ENCODE measurements around the gene USP22.
"Not testable (repeated sequence)": the region's sequence is repeated elsewhere in the genome, so short reads cannot be mapped to it uniquely, and the experiment has no call there.

USP22 gene

DNA sequence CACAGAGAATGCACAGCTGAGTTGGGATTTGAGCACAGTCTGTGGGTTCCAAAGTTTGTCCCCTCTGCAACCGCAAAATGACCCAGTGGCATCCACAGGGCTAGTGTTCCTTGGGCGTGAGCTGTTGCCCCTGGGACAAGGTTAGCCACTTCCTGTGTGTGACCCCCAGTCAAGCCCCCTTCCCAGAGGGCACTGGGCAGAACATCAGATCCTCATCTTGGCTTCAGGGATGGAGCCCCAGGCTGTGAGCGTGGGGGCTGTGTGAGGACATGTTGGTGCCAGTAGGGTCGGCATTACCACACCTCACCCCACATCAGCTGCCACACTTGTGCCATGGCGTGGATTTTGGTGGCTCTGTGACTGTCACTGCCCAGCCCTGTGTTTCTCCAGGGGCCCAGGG is 55.3 kb downstream of the USP22 start:
- DNase-seq (ENCODE audit: low read depth) = no peak

DNA sequence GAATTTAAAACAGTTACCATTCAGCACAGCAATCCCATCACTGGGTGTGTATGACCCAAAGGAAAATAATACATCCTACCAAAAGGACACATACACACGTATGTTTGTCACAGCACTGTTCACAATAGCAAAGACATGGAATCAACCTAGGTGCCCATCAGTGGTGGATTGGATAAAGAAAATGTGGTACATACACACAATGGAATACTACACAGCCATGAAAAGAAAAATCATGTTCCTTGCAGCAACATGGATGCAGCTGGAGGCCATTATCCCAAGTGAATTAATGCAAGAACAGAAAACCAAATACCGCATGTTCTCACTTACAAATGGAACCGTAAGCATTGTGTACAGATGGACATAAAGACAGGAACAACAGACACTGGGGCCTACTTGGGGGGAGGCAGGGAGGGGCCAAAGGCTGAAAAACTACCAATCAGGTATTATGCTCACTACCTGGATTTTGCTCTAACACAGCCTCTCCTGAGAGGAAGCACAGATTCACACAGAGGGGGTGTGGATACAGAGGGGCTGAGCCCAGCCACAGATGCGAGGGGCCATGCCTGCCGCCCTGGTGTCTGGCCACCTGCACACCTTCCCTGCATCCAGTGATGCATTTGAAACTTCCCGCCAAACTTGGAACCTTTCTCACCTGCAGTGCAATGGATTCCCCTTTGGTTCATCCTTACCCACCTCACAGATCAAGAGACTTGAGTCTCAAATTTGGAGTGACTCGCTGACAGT is 55.9 kb downstream of the USP22 start:
- no peak for DNase-seq (ENCODE audit: low read depth)

DNA sequence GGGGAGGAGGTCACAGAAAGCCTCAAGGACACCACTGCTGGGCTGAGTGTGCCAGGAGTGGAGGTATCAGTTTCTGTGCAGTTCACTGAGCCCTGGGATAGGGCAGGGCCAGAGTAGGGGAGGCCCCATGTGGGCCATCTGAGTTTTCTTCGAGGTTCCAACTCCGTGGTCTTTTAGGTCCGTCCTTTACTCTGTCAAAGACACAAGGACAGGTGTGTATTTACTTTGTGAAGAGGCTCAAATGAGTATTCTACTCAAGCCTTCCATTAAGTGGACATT is 59.5 kb downstream of the USP22 start:
- DNase-seq (ENCODE audit: low read depth) = no peak

DNA sequence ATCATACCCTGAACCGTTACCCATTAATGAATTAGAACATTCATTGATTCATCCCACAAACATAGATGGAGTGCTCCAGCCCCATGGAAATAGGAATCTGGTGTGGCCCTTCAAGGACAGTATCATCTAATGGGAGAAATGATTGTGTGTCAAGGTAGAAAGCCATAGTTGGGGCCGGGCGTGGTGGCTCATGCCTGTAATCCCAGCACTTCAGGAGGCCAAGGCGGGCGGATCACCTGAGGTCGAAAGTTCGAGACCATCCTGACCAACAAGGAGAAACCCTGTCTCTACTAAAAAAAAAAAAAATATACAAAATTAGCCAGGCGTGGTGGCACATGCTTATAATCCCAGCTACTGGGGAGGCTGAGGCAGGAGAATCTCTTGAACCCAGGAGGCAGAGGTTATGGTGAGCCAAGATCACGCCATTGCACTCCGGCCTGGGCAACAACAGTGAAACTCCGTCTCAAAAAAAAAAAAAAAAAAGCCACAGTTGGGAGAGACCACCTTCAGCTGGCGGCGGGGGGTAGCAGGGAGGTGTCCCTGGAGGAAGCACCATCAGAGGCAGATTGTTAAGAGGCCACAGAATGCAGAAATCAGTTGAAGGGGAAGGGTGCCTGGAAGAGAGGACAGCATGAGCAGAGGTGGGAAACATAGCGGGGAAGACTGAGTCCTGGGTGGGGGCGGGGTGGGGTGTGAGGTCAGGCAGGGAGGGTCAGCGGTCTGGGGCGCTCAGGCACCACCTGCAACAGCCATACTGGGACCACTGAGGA is 60.0 kb downstream of the USP22 start:
- no peak for DNase-seq (ENCODE audit: low read depth)

DNA sequence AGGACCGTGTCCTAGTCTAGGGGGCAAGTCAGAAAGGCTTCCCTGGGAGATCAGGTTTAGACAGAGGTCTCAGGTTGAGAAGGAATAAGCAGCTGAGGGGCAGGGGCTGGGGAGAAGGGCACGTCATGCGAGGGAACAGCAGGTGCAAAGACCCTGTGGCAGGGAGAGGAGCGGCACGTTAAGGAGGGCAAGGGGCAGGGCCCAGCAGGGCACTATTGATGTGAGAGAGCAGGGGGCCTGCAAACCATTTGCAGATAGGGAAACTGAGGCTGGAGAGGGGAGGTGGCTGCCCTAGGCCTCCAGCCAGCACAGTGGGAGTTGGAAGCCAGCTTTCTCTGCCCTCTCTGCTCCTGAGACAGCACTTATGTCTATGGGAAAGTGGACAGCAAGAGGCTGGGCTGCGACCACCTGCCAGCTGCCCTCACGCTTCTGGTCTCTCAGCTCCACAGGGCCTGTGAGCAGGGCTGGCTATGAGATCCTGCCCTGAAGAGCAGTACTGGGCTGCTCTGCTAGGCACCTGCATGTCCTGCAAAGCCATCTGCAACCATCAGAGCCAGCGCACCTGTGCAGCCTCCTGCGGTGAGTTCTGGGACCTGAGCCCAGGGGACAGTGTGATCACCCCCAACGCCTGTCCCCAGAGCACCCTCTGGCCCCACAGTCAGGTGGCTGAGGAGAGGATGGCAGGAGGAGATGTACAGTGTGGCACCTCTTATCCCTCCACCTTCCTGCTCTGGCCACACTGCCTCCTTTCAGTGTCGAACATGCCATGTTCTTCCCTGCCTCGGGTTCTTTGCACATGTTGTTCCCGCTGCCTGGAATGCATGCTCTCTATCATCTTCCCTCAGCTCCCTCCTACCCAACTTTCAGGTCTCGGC is 61.5 kb downstream of the USP22 start:
- no peak for DNase-seq (ENCODE audit: low read depth)

DNA sequence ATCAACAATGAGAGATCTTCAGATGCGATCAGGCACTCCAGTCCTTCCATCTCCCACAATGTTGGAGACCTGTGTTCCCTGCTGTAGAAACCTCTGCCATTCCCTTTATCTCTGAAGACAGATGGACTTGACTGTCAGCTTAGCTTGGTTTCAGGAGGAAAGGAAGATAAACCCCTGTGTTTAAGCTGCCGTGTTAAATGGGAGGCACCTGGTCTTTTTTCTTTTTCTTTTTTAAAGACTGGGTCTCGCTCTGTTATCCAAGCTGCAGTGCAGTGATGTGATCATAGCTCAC is 63.1 kb downstream of the USP22 start:
- DNase-seq (ENCODE audit: low read depth) = no peak

DNA sequence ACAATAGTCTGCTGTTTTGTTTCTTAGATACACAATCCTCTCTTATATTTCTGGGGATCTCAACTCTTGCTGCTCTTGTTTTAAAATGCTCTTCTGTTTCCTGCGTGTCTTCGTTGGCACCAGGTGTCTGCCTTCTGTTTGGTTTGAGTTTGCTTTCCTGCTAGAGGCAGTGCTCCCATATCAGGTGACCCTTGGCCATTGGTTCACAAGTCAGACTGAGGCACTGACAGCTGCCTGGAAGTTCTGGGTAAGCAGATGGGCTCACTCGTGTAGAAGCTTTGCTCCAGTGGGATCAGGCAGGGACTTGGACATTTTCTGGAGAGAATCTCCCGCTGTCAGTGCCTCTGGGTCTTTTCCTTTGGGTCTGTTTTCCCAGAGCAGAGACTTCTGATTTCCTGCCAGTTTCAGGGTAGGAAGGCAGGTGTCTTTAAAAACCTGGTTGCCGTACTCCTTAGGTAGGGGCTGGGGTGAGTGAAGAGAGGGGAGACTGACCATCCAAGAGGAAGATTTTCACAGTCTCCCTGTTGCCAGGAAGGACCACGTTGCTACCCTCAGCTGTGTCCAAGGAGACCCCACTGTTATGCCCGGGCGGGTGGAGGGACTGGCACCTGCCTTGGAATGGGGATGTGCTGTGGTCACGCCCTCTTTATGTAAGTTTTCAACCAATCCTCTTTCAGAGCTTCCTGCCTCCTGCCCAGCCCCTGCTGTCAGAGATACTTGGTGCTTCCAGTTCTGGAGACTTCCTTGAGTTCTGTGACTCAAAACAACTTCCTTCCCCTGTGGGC is 63.6 kb downstream of the USP22 start:
- DNase-seq (ENCODE audit: low read depth) = not testable (repeated sequence)

DNA sequence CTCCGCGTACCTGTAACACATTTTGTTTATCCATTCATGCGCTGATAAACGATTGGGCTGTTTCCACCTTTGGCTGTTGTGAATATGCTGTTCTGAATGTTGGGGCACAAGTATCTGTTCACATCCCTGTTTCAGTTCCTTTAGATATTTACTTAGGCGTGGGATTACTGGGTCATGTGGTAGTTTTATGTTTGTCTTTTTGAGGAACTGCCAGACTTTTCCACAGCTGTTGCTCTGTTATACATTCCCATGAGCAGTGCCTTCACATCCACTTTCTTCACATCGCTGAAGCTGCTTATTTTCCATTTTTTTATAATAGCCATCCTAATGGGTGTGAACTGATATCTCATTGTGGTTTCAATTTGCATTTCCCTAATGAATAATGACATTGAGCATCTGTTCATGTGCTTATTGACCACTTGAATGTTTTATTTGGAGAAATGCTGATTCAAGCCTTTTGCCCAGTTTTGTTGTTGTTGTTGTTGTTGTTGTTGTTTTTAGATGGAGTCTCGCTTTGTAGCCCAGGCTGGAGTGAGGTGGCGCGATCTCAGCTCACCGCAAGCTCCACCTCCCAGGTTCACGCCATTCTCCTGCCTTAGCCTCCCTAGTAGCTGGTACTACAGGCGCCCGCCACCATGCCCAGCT is 65.1 kb downstream of the USP22 start:
- DNase-seq (ENCODE audit: low read depth) = not testable (repeated sequence)

DNA sequence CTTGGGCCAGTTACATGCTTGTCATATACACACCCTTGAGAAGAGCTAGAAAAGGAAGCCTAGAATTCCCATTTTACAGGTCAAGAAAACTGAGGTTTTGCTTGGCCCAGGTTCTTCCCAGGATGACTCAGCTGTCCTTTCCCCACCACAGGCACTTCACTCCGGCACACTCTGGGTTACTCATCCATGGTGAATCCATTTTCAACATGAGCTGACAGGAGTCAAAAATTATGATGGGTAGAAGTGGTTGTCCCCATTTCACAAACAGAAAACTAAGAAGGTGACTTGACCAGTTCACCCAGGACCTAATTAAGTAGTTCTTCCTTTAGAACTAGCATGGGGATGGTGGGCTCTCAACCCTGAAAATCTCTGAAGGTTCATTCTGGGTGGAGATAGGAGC is 67.2 kb downstream of the USP22 start:
- no peak for DNase-seq (ENCODE audit: low read depth)

DNA sequence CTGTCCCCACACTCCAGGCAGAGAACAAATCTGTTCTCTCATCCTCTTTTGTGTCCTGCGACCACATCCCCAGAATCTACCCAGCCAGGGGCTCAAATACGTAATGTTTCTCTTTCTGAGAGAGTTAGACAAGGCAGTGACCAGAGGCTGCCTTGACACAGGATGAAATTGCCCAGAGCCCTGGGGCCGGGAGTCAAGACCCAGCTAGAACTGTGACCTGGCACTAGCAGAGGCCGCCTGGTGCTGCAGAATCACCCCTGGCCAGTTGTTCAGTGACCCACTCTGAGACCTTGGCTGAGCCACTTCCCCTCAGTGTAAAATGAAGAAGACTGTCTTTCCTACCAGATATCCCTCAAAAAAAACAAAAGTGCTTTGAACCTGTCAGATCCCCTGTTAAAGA is 72.5 kb downstream of the USP22 start:
- DNase-seq (ENCODE audit: low read depth) = no peak

DNA sequence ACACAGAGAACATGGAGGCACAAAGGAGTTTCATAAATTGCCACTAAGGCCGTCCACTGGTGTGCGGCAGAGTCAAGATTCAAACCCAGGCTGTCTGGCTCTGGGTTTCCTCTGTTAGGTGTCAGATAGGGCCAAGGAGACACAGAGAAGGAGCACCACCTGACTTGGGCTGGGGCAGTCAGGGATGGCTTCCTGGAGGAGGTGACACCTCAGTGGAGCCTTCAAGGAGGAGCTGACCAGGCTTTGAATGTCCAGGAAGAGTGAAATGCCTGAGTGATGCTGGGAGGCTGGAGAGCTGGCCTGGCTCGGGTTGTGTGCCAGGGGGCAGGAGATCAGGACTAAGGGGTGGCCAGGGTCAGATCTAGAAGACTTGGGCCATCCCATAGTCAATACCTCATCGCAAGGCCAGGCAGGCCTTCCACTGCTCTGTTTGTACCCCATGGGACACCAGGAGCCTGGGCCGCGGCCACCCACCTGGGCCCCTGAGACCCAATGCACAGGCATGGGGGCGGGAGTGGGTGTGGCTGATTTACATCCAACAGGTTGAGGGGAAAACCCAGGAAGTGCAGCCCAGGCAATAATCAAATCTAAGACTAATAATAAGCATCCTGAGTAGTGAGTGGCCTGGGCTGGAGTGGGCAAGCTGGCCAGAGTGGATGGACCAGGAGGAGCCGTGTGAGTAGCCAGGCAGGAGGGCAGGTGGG is 73.7 kb downstream of the USP22 start:
- no peak for DNase-seq (ENCODE audit: low read depth)

DNA sequence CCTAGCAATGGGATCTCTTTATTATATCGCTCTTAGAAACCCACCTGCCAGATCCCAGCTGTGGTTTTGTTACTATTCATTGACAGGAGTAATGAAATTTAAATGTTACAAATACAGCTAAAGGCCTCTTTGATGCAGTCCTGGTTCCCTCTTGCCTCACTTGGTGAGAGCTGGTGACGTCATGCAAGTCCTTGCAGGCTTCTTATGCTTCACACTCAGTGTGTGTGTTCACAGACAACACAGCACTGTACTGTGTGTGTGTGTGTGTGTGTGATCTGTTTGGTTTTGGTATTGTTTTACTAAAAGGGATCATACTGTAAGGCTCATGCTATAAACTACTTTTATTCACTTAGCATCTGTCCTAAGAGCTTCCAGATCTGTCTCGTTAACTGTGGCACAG is 75.0 kb downstream of the USP22 start:
- DNase-seq (ENCODE audit: low read depth) = no peak

DNA sequence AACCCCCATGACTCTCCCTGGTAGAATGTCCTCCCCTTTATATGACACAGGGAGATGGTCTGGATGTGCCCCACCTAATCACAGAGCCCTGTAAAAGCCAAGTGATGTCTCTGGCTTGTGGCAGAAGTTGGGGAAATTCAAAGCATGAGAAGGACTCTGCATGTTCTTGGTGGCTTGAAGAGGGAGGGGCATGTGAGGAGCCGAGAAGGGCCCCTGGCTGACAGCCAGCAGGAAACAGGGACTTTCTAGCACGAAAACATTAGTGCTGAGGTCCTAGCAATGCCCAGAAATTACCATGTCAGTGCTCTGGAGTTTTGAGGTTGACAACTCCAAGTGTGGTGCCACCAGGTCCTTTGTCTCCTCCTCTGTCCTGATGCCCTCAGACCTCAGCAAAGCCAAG is 75.9 kb downstream of the USP22 start:
- DNase-seq (ENCODE audit: low read depth) = no peak

DNA sequence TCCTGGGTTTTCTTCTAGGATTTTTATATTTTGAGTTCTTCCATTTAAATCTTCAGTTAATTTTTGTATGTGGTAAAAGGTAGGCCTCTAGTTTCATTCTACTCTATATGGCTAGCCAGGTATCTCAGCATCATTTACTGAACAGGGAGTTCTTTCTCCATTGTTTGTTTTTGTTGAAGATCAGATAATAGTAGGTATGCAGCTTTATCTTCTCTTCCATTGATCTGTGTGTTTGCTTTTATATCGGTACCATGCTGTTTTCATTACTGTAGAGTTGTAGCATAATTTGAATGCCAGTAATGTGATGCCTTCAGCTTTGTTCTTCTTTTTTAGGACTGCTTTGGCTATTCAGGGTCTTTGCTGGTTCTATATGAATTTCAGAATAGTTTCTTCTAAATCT is 77.3 kb downstream of the USP22 start:
- no peak for DNase-seq (ENCODE audit: low read depth)

DNA sequence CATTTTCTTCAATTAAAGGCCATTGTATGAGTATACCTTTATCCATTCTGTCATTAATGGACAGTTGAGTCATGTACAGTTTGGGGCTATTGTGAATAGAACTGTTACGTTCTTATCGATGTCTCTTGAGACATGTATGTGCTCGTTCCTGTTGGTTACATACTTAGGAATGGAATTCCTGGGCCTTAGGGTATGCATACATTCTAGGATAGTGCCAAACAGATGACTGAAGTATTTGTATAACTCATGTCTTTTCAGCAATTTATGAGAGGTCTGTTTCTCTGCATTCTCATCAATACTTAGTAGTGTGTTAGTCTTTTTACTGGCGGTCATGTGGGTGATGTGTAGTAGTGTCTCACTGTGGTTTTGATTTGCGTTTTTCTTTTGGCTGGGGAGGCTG is 81.2 kb downstream of the USP22 start:
- no peak for DNase-seq (ENCODE audit: low read depth)

DNA sequence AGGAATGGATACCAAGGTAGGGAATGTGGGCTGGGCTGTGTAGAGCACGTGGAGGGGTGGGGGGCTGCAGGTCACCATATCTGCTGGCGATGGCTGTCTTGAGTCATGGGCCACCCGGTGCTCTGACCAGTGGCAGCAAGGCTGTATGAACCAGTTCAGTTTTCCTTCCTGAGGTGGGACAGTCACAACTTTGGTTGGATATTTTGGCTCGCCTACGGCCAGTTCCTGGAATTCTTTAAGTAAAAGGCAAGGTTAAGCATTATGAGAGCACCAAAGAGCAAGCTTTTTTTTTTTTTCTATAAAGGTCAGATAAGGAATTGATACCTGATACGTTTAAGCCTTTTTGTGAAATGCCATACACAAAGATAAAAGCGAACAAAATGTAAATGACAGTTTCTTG is 81.9 kb downstream of the USP22 start:
- DNase-seq (ENCODE audit: low read depth) = no peak

DNA sequence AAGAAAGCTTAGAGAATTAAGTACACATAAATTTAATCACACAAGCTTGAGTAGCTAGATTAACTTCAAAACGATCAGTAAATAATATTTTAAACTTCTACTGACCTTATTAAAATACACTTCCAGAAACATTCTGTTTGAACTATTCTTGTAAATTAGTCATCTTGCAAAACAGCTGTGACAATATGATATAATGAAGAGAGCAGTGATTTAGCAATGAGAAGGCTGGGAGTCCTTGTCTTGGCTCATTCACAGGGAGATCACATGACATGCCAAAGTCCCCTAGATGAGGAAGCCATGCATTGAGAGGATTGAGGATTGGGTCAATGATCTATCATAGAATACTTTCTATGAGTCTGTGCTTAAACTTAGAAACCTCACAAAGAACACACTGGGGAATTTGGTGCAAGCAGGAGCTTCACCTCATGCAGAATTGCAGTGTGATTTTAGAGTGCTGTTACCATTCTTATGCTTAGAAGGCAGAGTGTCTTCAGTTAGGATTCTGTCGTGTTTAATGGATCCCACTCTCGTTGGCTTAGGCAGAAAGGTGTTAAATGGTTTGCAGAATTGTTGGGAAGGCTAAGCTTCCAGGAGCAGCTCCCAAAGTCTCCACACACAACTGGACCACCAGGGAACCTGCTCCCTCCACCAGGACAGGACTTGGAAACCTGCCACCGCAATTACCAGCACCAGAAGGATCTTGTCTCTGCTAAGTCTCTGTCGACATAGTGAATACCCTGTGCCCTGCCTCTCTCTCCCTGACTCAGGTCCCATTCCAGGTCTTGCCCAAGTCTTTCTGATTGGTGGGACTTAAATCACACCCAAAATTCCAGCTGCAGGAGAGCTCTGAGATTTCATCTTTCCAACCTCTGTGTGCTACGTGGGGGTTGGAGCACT is 87.1 kb downstream of the USP22 start:
- DNase-seq (ENCODE audit: low read depth) = peak; percentile 61

DNA sequence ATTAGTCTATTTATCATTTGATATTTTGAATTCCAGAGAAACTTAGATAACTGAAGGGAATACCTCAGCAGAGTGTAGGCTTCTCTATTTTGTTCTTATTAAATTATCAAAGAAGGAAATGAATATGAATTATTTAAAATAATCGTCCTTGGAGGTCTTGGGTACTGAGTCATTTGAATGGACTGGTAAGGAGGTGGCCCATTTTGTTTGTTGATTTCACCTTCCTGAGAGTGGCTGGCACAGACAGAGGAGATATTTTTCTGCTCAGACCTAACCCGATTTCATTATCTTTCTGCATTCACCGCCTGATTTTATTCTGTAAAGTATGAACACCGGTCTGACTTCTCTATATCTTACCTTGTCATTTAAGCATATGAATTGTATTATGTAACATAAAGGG is 88.0 kb downstream of the USP22 start:
- DNase-seq (ENCODE audit: low read depth) = no peak

DNA sequence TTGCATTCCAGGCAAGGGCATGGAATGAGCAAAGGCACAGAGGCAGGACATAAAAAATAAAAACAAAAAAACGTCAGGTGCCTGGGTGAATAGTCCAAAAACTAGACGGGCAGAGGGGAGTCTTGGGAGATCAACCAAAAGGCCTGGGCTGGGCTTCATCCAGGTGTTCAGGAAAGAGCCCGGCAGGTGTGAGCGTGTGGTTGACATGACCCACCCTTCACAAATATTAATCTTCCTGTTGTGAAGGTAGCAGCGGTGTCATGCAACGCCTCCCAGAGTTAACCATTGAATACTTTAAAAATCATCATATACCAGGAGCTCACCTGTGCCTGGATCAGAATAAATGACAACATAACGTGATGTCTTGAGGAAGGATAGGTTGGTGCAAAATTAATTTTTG is 90.6 kb downstream of the USP22 start:
- DNase-seq (ENCODE audit: low read depth) = no peak
